ENCODE data around the gene RAC2.

Gene RAC2

GRCh38 chr22:37184380-37184755 lies 59.7 kb downstream of the RAC2 start:
- DNase-seq = no peak

GRCh38 chr22:37183432-37184379 lies 60.4 kb downstream of the RAC2 start:
- DNase-seq = no peak

DNA sequence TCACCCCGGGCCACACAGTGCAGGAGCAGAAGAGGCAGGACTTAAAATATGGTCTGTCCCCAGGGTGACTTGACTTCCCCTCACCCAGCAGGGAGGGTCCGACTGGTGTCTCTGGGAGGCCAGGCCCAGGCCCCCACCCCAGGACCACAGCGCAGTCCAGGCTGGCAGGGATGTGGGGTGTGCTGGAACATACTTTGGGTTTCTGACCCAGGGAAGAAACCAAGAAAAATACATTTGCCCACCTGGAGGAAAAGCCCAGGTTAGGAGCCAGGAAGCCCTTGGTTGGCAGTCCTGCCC lies 61.2 kb downstream of the RAC2 start:
- DNase-seq = no peak

DNA sequence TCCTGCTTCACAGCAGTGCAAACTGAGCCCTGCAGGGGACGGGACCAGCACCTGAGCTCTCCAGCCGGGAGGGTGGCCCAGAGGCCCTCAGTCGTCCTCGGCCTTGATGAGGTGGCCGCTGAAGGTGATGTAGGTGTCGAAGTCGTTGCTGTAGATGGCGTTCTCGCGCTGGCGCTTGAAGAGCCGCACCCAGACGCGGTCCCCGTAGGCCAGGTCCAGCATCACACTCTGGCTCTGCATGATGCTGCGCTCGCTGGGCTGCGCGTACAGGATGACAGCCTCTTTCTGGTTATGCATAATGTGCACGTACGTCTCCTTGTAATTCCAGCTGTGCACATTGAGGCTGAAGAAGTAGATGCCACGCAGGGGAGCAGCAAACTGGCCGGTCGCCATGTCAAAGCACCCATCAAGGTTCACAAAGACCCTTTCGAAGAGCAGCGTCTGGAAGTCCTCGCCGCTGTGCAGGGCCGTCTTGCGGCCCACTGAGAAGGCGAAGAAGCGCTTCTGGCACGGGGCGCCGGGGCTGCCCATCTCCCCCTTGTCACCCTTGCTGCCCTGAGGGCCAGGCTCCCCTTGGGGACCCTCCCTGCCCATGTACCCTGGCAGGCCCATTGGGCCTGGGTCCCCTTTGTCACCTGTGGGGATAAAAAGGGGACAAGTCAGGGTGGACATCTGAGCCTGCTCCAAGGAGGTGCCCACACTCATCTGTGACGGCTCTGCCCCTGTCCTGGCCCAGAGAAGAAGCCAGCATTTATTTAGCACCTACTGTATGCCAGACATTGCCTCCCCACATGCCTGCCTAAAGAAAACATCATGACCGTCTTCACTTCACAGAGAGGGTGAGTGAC lies 61.7 kb downstream of the RAC2 start:
- DNase-seq = no peak

DNA sequence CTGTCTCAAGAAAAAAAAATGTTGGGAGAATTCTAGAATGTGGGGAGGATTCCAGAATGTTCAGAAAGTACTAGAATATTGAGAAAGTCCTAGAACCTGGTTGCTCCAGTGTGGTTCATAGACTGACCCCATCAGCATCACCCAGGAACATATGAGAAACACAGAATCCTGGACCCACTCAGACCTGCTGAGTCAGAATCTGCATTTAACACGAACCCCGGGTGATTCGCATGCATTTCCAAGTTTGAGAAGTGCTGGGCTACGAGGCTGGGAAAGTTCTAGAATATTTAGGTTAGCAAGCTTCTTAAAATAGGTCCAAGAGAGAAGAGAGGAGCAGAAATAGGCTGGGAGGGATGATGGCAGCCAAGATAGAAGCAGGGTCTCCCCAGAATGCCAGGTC lies 62.4 kb downstream of the RAC2 start:
- no peak for DNase-seq

GRCh38 chr22:37180531-37181231 lies 63.4 kb downstream of the RAC2 start:
- DNase-seq = no peak

GRCh38 chr22:37179622-37180420 lies 64.2 kb downstream of the RAC2 start:
- DNase-seq = no peak

DNA sequence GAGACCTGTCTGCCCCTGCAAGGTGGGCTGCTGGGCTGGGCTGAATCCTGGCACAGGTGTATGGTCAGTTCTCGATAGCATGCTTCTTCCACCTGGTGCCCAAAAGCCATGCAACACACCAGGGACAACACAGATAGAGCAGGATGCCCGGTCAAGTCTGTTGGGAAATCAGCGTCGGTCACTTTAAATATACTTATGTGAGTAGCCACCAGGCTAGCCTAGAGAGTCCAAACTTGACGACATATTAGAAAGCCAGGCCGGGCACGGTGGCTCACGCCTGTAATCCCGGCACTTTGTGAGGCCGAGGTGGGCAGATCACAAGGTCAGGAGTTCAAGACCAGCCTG lies 65.0 kb downstream of the RAC2 start:
- DNase-seq = no peak

DNA sequence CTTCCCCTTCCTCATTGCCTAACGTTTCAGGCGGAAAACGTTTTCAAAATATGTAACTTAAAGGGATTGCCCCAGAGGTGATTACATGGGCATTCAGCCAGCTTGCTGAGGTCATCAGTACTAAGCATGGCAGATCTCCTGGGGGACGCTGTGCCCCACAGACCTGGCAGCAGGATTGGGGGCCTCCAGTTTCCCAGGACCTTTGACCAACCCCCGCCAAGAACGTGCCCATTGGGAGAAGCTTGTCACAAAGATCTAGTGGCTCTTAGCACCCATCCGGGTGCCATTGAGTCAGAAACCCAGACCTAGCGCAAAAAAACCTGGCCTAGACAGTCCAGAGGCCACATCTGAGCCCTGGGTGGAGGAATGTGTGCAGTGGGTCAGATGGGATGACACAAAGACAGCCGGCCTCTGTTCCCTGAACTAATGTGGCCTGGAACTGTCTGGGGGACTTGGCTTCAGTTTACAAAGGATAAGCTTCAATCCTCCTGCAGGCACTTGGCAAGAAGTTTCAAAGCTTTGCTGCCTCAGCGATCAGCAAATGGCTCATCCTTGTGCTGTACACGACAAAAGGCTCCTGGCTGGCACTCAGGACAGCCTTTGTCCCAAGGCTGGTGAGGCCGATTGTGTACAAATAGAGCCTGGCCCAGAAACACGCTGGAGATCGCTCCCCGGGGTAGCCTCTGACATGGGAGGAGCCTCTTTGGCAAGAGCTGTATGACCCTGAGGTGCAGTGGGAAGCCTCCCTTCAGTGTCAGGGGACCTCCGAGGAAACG lies 65.5 kb downstream of the RAC2 start:
- no peak for DNase-seq

GRCh38 chr22:37177755-37178154 lies 66.3 kb downstream of the RAC2 start:
- DNase-seq = no peak

DNA sequence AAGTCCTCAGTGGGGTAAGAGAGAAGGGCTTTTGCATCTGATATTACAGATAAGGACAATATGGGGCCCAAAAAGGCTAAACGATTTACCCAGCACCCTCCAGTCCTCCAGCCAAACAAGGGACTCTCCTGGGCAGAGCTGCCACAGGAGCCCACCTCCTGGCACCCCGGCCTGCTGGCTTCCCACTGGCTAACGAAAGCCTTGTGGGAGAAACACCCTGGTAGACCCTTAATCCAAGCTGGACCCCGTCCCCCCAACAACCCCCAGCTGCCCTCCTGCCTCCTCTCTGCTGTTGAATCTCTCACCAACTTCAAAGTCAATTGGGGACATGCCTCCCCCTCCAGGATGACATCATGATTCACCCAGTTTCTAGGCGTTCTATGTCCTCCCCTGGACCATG lies 66.8 kb downstream of the RAC2 start:
- DNase-seq = no peak

DNA sequence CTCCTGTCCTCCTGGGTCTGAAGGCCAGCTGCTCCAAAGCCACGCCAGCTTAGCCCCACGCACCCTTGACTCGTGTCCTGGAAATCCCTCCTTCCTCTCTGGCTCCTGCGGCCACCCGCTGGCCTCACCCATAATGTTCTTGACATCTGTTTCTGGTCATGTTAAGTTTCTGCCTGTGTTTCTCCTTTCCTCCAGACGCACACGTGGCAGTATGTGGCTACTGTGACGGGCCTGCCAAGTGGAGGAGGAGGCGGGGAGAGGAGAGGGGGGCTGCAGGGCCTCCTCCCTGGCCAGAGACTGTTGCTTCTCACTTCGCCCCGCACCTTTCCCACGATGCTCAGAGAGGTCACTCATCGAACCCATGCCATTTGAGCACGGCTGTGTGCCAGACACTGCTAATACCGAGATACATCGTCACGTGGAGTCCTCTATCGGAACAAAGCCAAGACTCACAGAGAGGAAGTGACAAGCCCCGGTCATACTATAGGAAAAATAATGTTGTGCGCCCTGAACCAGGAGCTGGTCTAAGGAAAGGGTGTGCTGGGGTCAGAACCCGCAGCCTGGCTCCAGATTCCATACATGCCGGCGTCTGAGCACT lies 67.5 kb downstream of the RAC2 start:
- DNase-seq = no peak

- no peak for DNase-seq
These were observed 68.4 kb downstream of the RAC2 start for GRCh38 chr22:37175414-37176281.
